ENCODE data around the gene DNAI2.
A peak's percentile ranks its signal among the peaks of the same experiment; 100 is the strongest.
"Not testable (repeated sequence)": the region's sequence is repeated elsewhere in the genome, so short reads cannot be mapped to it uniquely, and the experiment has no call there.

DNAI2 gene

DNA sequence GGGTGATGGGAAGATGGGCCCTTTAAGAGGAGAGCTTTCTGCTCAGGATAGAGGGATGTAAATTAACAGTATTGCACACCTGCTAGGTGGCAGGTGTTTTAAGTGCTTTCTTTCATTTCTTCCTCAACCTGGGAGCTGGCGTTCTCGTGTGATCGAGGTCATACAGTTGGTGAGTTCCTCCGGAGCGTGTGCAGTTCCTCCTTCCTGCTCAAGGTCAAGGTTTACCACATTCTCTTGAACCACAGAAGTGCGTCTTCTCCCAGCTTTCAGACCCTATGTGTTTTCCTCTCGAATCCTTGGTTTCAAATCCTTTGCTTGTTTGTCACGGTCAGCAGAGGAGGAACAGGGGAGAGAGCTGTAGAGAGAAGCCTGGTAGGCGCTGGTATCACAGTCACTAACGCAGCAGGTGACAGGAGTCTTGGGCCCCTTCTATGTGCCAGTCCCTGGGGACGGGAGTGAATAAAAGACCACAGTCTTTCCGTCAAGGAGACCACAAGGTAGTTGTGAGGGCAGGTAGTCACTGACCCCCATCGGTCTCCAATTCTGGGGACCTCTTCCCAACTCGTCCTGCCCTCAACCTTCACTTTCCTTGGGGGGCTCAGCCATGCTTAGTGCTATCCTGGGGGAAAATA, 791 bp downstream of the DNAI2 start:
- no peak for DNase-seq (ENCODE audit: low read depth in 1 of 2, low spot score in 1 of 2)

- no peak for DNase-seq (ENCODE audit: low read depth in 1 of 2, low spot score in 1 of 2)
These were observed 2.0 kb downstream of the DNAI2 start for GRCh38 chr17:74276051-74276476.

- no peak for DNase-seq (ENCODE audit: low read depth in 1 of 2, low spot score in 1 of 2)
These were observed 2.5 kb downstream of the DNAI2 start for GRCh38 chr17:74276541-74277009.

GRCh38 chr17:74277935-74278334, 3.9 kb downstream of the DNAI2 start:
- no peak for DNase-seq (ENCODE audit: low read depth in 1 of 2, low spot score in 1 of 2)

DNA sequence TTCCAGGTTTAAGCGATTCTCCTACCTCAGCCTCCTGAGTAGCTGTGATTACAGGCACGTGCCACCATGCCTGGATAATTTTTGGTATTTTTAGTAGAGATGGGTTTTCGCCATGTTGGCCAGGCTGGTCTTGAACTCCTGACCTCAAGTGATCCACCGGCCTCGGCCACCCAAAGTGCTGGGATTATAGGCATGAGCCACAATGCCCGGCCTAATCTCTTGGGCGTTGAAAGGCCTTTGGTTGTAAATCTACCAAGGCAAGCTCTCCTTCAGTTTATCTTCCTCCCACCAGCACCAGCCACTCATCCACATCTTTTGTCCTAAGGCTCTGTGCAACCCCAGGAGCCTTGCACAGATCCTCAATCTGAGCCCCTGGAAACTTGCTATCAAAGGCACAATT, 5.6 kb downstream of the DNAI2 start:
- not testable (repeated sequence) for DNase-seq (ENCODE audit: low read depth in 1 of 2, low spot score in 1 of 2)

- peak; percentile 12 to 37 for DNase-seq (ENCODE audit: low read depth in 1 of 2, low spot score in 1 of 2)
These were observed 6.1 kb downstream of the DNAI2 start for GRCh38 chr17:74280093-74280513.

DNA sequence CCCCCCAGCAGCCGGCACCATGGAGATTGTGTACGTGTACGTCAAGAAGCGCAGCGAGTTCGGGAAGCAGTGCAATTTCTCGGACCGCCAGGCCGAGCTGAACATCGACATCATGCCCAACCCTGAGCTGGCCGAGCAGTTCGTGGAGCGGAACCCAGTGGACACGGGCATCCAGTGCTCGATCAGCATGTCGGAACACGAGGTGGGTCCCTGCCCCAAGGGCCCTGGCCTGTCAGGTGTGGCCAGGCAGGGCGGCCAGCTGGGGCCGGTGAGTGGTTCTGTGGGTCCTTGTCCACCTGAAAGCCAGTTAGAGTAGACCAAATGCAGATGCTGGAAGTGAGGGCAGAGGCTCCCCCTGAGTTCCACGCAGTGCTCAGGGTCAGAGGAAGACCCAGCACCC, 7.8 kb downstream of the DNAI2 start:
- DNase-seq (ENCODE audit: low read depth in 1 of 2, low spot score in 1 of 2), result no peak

DNA sequence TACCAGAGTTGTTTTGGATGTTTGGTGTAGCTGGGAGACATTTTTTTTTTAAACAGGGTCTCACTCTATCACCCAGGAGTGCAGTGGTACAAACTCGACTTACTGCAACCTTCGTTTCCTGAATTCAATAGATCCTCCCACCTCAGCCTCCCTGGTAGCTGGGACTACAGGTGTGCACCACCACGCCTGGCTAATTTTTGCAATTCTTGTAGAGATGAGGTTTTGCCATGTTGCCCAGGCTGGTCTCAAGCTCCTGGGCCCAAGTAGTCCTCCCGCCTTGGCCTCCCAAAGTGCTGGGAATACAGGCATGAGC, 8.2 kb downstream of the DNAI2 start:
- not testable (repeated sequence) for DNase-seq (ENCODE audit: low read depth in 1 of 2, low spot score in 1 of 2)

DNA sequence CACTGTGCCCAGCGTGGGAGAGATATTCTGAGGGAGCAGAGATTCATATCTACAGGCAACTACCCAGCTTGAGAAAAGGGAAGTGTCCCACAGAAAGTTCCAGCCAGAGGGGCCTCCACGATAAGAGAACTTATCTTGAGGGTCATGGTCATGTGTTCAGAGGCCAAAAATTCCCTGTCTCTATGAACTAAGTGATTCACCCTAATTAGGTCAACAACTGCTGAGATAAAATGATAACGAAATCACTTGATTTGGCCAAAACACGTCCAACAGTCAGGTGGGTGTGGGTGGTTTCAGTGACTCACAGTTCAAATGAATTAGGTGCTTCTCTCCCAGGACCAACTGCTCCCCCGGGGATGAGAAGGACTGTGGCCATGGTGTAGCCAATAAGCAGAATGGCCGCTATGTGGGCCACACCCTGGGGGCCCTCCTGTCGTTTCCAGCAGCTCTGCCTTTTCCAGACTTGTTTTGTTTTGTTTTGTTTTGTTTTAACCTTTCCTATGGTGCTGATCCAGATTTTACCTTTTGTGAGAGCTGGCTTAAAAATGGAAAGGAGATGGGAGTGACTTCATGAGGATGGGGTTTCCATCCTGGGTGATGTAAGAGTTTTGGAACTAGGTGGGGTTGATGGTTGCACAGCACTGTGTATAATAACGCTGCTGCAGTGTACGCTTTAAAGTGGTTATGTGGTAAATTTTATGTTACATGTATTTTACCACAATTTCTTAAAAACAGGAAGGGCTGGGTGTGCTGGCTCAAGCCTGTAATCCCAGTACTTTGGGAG, 8.7 kb downstream of the DNAI2 start:
- peak in 1 of 2 donors; percentile 15 for DNase-seq (ENCODE audit: low read depth in 1 of 2, low spot score in 1 of 2)

GRCh38 chr17:74283371-74283673, 9.3 kb downstream of the DNAI2 start:
- DNase-seq (ENCODE audit: low read depth in 1 of 2, low spot score in 1 of 2), result no peak

DNA sequence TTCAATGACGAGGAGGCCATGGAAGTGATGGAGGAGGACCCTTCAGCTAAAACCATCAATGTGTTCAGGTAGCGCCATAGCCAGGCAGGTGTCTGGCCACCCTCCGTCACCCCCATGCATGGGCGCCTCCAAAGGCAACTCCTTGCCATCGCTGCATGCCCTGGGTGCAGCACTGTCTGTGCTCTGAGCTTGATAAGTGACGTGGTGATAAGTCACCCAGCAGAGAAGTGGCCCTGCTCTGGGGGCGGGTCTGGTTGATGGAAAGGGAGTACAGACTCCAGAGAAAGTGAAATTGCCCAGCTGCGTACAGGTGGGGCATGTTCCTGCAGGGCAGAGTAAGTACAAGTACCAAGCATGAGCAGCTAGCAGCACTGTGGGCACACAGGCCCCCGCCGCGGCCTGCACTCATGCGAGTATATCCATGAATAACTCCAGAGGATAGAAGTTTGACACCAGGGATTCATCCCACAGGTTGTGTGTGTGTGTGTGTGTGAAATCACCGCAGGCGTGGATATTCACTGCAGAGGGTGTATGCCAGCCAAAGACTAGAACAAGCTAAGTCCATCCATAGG, 13.1 kb downstream of the DNAI2 start:
- no peak for DNase-seq (ENCODE audit: low read depth in 1 of 2, low spot score in 1 of 2)

- no peak for DNase-seq (ENCODE audit: low read depth in 1 of 2, low spot score in 1 of 2)
These were observed 14.8 kb downstream of the DNAI2 start for GRCh38 chr17:74288785-74289184.

DNA sequence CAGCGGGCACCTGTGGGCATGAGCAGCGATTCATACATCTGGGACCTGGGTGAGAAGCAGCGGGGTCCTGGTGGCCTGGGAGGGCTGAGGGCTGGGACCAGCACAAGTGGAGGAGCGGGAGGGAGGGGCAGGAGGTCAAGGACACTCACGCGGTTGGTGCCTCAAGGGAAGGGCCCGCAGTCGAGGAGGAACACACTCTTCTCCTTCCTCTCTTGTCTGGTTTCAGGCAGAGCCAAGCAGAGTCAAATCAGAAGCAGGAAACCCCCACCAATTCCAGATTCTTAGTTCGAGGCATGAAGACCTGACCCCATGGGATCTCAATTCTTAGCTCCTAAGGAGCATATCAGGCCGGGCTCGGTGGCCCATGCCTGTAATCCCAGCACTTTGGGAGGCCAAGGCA, 15.7 kb downstream of the DNAI2 start:
- no peak for DNase-seq (ENCODE audit: low read depth in 1 of 2, low spot score in 1 of 2)

DNA sequence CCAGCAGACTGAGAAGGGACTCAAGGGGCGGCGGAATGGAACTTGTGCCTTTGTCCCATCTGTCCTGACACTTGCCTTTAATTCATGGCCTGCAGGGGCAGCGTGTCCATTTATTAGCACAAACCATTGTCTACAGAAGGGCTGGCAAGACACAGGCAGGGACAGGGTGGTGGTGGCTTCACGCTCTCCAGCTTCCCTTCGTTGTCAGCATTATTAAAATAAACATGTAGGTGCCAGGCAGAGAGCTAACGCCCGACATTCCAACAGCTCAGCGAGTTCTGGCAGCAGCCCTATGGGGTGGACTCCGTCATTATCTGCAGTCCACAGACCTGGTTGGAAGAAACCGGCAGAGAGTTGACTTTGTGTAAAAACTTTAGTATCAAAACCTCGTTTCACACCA, 16.3 kb downstream of the DNAI2 start:
- no peak for DNase-seq (ENCODE audit: low read depth in 1 of 2, low spot score in 1 of 2)

GRCh38 chr17:74292495-74292894, 18.5 kb downstream of the DNAI2 start:
- no peak for DNase-seq (ENCODE audit: low read depth in 1 of 2, low spot score in 1 of 2)

DNA sequence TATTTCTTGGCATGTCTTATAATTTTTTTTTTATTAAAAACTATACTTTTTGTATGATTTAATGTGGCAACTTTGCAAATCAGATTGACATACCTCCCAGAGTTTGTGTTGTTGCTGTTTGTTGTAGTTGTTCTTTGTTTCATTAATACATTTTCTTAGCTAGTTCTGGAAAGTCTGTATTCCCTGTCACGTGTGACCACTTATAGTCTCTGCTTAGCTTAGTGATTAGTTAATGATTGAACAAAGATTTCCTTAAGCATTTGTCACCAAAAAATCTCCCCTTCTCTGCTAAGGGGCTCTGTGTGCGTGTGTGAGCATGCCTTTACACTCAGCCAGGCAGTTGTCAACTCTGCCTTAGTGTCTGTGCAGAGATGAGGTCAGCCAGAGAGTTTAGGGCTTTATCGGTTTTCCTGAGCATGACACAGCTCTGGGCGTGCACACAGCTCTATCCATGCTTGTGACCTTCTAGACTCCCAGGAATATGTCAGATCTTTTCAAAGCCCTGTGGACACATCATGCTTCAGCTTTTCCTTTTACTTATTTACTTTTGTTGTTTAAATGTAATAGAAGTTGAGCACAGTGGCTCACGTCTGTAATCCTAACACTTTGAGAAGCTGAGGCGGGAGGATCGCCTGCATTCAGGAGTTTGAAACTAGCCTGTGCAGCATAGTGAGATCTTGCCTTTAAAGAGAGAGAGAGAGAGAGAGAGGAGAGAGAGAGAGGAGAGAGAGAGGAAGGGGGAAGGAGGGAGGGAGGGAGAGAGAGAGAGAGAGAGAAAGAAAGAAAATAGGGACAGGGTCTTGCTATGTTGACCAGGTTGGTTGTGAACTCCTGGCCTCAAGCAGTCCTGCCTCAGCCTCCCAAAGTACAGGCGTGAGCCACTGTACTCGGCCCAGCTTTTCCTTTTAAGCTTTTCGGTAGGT, 21.9 kb downstream of the DNAI2 start:
- DNase-seq (ENCODE audit: low read depth in 1 of 2, low spot score in 1 of 2), result no peak

DNA sequence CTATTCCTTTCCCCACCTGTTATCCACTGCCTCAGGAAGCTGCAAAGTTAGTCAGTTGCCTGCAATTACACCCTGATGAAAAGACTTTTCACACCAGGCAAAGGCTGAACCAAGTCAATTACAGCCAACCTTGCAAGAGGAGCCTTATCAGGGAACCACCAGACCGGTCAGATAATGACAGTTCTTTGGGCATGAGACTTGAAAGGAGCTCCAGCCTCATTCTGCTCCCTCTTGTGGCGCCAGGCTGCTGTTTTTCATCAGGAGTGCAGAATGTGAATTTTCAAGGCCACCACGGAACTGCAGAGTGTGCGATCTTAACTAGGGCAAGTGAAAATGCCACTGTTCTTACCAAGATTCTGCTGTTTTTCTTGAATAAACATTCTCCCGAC, 22.5 kb downstream of the DNAI2 start:
- no peak for DNase-seq (ENCODE audit: low read depth in 1 of 2, low spot score in 1 of 2)

- DNase-seq (ENCODE audit: low read depth in 1 of 2, low spot score in 1 of 2), result no peak
These were observed 23.9 kb downstream of the DNAI2 start for GRCh38 chr17:74297941-74298340.

- DNase-seq (ENCODE audit: low read depth in 1 of 2, low spot score in 1 of 2), result no peak
These were observed 24.7 kb downstream of the DNAI2 start for GRCh38 chr17:74298778-74299177.

DNA sequence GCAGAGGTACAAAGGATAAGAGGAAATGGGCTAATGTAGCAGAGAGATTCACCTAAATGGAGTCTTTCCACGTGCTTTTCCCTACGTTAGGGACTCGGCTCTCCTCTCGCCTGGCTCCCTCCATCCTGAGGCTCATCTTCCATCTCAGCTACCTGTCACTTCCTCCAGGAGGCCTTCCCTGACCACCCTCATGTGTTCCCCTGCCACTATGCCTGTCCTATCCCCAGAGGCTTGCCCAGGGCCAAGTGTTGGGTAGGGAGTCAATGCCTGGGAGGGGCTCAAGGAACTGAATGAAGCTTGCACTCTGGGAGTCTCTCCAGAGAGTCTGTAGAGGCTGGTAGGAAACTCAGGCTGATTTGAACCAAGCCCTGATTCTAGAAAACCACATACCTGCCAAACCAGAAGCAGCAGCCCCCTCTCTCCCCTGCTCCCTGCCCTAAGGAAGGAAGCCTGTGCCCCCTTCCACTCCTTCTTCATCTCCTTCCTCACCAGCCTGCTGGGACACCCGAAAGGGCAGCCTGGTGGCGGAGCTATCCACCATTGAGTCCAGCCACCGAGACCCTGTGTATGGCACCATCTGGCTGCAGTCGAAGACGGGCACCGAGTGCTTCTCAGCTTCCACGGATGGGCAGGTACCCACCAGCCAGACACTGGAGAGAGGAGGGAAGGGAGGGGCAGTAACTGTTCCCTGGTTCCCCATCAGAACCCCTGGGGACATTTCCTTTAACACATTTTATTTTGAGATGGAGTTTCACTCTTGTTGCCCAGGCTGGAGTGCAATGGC, 25.4 kb downstream of the DNAI2 start:
- DNase-seq (ENCODE audit: low read depth in 1 of 2, low spot score in 1 of 2), result no peak

- DNase-seq (ENCODE audit: low read depth in 1 of 2, low spot score in 1 of 2), result no peak
These were observed 29.3 kb downstream of the DNAI2 start for GRCh38 chr17:74303305-74303704.

Data from stimulated activated CD4-positive, alpha-beta T cell treated with anti-CD3 and anti-CD28 coated beads, Interleukin-15, amount 100 ng/mL, for 1 hour (primary cell).